Measurements from ENCODE around the gene CPED1.

DNA sequence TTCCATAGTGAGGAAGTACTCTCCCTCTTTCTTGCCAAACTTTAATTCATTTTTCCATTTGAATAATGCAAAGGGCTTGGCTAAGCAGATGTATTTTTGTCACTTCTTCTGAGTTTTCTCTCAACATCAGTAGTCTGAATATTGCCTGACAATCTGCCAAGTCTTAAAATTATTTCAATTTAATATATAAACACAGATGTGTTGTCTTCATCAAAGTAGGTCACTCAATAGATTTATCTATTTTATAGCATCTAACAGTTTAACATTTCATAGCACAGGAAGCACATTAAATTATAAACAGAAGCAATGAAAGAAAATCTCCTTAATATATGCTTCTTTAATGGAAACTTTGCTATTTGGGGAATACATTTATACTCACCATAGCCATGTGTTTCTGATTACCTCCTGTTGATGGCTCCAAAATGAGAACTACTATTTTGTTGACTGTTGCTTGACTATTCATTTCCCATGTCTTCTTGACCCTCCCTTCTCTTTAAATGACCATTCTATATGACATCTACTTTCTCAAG lies 4.5 kb downstream of the CPED1 start:
- TF ChIP-seq POLR2A (IDR thresholded peaks at IDR 0.05) = no peak
- TF ChIP-seq, protein P1, sequence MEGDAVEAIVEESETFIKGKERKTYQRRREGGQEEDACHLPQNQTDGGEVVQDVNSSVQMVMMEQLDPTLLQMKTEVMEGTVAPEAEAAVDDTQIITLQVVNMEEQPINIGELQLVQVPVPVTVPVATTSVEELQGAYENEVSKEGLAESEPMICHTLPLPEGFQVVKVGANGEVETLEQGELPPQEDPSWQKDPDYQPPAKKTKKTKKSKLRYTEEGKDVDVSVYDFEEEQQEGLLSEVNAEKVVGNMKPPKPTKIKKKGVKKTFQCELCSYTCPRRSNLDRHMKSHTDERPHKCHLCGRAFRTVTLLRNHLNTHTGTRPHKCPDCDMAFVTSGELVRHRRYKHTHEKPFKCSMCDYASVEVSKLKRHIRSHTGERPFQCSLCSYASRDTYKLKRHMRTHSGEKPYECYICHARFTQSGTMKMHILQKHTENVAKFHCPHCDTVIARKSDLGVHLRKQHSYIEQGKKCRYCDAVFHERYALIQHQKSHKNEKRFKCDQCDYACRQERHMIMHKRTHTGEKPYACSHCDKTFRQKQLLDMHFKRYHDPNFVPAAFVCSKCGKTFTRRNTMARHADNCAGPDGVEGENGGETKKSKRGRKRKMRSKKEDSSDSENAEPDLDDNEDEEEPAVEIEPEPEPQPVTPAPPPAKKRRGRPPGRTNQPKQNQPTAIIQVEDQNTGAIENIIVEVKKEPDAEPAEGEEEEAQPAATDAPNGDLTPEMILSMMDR (IDR thresholded peaks at IDR 0.05) = no peak

Measured in upper lobe of left lung (tissue), 4 donors.